Esophagus squamous epithelium (tissue), 5 donors: ENCODE measurements around the gene PI4KB. TPM values are rescaled to one million over a fixed set of nuclear protein-coding genes. Genes with fewer than 3 reads are reported as not detected.

ENCODE experiments used
- DNase-seq: peaks from one replicate; lab custom pipeline; 2025; lab: John Stamatoyannopoulos, UW
- H3K27ac ChIP-seq, 4 donors: fragments of 200-600 bp; sonication (generic); one replicate each; pipeline ENCODE4 v1.5.1; 2016 to 2019; ENCODE audit warnings: mild to moderate bottlenecking in 1 of 4
- H3K27me3 ChIP-seq, 4 donors: fragments of 200-600 bp; sonication (generic); 1 replicate in 3 of 4; 2 replicates in 1 of 4; pipeline versions ENCODE4 v1.5.1 to v1.6.0; 2017 to 2021; ENCODE audit warnings: antibody characterized with exemption in 1 of 4
- H3K36me3 ChIP-seq, 3 donors: fragments of 200-600 bp; sonication (generic); one replicate each; pipeline ENCODE4 v1.5.1; 2016 to 2019
- H3K4me1 ChIP-seq, 3 donors: fragments of 200-600 bp; sonication (generic); one replicate each; pipeline ENCODE4 v1.5.1; 2017 to 2019
- H3K4me3 ChIP-seq, 4 donors: fragments of 200-600 bp; sonication (generic); 1 replicate in 3 of 4; 2 replicates in 1 of 4; pipeline ENCODE4 v1.5.1; 2016 to 2019; ENCODE audit warnings: mild to moderate bottlenecking in 2 of 4, moderate library complexity in 1 of 4
- H3K9me3 ChIP-seq, 3 donors: fragments of 200-600 bp; sonication (generic); one replicate each; pipeline ENCODE4 v1.5.1; 2016 to 2019
- POLR2A ChIP-seq, 4 donors: fragments of 450-650 bp; IDR thresholded peaks; one replicate each; pipeline ENCODE4 v1.6.1; 2017; ENCODE audit warnings: antibody characterized with exemption in 4 of 4, mild to moderate bottlenecking in 4 of 4, moderate library complexity in 3 of 4
- WGBS, 2 donors: methylation state at CpG; one replicate each; pipeline ENCODE4 v1.1.5; 2018; 5-methylcytosine and 5-hydroxymethylcytosine counted together
- intact Hi-C: fragments of 100-400 bp; cut with DNase I; formaldehyde crosslinking; loops from one replicate; pipeline ENCODE4 v1.15.0; 2022
- total RNA-seq, 4 donors: library from RNA; depleted of rRNA; stranded (reverse); fragments of >200 nt; gene quantifications; one replicate each; pipeline ENCODE4 v1.1.0, GENCODE V29; 2016
- TF ChIP-seq, protein P1 (sequence below), 6 experiments: fragments of 450-650 bp in 4 of 6; fragments of 200-600 bp in 2 of 6; sonication (generic) in 2 of 6; IDR thresholded peaks; one replicate each; pipeline ENCODE4 v1.5.1; 2016 to 2019; ENCODE audit warnings: antibody characterized with exemption in 6 of 6, mild to moderate bottlenecking in 4 of 6, moderate library complexity in 4 of 6
- donor health status: DM: yes; HTN: yes; CAD: no.

PI4KB gene
- total RNA-seq, 4 donors from 2014 or later: 34.0 to 63.4 (median 56.0) TPM

DNA sequence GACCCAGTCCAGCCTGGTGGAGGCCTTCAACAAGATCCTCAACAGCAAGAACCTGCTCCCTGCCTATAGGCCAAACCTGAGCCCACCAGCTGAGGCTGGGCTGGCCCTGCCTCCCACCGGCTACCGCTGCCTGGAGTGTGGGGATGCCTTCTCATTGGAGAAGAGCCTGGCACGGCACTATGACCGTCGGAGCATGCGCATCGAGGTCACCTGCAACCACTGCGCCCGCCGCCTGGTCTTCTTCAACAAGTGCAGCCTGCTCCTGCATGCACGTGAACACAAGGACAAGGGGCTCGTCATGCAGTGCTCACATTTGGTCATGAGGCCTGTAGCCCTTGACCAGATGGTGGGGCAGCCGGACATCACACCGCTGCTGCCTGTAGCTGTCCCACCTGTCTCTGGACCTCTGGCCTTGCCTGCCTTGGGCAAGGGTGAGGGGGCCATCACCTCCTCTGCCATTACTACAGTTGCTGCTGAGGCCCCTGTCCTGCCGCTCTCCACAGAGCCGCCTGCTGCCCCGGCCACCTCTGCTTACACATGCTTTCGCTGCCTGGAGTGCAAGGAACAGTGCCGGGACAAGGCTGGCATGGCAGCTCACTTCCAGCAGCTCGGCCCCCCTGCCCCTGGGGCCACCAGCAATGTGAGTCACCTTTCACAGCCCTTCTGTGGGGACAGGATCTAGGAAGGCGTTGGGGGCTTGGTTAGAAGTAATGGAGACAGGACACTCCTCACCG, 39.3 kb downstream of the PI4KB start:
- no peak overlapping the region for H3K4me3 ChIP-seq
- H3K27me3 ChIP-seq: no peaks in the 10 kb centered on the region
- no peaks in the 10 kb centered on the region for H3K9me3 ChIP-seq
- TF ChIP-seq, protein P1, sequence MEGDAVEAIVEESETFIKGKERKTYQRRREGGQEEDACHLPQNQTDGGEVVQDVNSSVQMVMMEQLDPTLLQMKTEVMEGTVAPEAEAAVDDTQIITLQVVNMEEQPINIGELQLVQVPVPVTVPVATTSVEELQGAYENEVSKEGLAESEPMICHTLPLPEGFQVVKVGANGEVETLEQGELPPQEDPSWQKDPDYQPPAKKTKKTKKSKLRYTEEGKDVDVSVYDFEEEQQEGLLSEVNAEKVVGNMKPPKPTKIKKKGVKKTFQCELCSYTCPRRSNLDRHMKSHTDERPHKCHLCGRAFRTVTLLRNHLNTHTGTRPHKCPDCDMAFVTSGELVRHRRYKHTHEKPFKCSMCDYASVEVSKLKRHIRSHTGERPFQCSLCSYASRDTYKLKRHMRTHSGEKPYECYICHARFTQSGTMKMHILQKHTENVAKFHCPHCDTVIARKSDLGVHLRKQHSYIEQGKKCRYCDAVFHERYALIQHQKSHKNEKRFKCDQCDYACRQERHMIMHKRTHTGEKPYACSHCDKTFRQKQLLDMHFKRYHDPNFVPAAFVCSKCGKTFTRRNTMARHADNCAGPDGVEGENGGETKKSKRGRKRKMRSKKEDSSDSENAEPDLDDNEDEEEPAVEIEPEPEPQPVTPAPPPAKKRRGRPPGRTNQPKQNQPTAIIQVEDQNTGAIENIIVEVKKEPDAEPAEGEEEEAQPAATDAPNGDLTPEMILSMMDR (IDR thresholded peaks at IDR 0.05): no peak
- no peak for TF ChIP-seq POLR2A (IDR thresholded peaks at IDR 0.05)
- H3K4me1 ChIP-seq: peaks cover 12 to 29% (median 14%) of the 10 kb centered on the region in 3 donors
- H3K27ac ChIP-seq: no peak overlapping the region
- no peak for DNase-seq
- peaks cover 35 to 83% (median 54%) of the 10 kb centered on the region in 3 donors for H3K36me3 ChIP-seq
- 87 to 91% methylated on average over 10 to 11 of the region's 22 CpGs for WGBS, 2 donors
- intact Hi-C loops: no loop called here

DNA sequence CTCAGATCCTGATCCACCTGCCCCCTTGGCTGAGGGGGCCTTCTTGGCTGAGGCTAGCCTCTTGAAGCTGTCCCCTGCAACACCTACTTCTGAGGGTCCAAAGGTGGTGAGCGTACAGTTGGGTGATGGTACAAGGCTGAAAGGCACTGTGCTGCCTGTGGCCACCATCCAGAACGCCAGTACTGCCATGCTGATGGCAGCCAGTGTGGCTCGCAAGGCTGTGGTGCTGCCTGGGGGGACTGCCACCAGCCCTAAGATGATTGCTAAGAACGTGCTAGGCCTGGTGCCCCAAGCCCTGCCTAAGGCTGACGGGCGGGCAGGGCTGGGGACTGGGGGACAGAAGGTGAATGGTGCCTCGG, 39.9 kb downstream of the PI4KB start:
- no peak overlapping the region for H3K4me3 ChIP-seq
- H3K4me1 ChIP-seq: peaks cover 13 to 31% (median 14%) of the 10 kb centered on the region in 3 donors
- WGBS, 2 donors: 40 to 100% methylated on average over 1 of the region's 7 CpGs
- intact Hi-C loops: no loop called here
- no peak overlapping the region for H3K27ac ChIP-seq
- no peak for DNase-seq
- no peaks in the 10 kb centered on the region for H3K9me3 ChIP-seq
- no peak for TF ChIP-seq POLR2A (IDR thresholded peaks at IDR 0.05)
- TF ChIP-seq, protein P1 (IDR thresholded peaks at IDR 0.05): no peak
- H3K27me3 ChIP-seq: no peaks in the 10 kb centered on the region
- peaks cover 31 to 76% (median 48%) of the 10 kb centered on the region in 3 donors for H3K36me3 ChIP-seq

GRCh38 chr1:151286619-151287340, 40.4 kb downstream of the PI4KB start:
- Histone ChIP-seq H3K4me3 (no peak overlapping the region), H3K27ac (no peak overlapping the region), H3K4me1 (peaks cover 13 to 31% (median 14%) of the 10 kb centered on the region in 3 donors), H3K27me3 (no peaks in the 10 kb centered on the region), H3K36me3 (peaks cover 31 to 71% (median 43%) of the 10 kb centered on the region in 3 donors), H3K9me3 (no peaks in the 10 kb centered on the region)
- DNase-seq: no peak
- no peak for TF ChIP-seq POLR2A (IDR thresholded peaks at IDR 0.05)
- TF ChIP-seq, protein P1 (IDR thresholded peaks at IDR 0.05): no peak
- 75% methylated on average over 3 to 5 of the region's 10 CpGs for WGBS, 2 donors
- intact Hi-C loops: no loop called here

- Histone ChIP-seq H3K4me3 (peak overlapping the region in 1 of 4 donors; percentile 75), H3K27ac (peak overlapping the region; percentile 16 to 99 (median 96))
- WGBS, 2 donors: 56 to 58% methylated on average over 2 of the region's 2 CpGs
Measured at GRCh38 chr1:151284013-151284577, 43.1 kb downstream of the PI4KB start.

More at GRCh38 chr1:151284013-151284577, 43.1 kb downstream of the PI4KB start:
- Histone ChIP-seq H3K9me3 (no peaks in the 10 kb centered on the region), H3K27me3 (no peaks in the 10 kb centered on the region), H3K4me1 (peaks cover 17 to 29% (median 17%) of the 10 kb centered on the region in 3 donors), H3K36me3 (peaks cover 17 to 44% (median 19%) of the 10 kb centered on the region in 3 donors)
- no peak for TF ChIP-seq POLR2A (IDR thresholded peaks at IDR 0.05)
- TF ChIP-seq, protein P1 (IDR thresholded peaks at IDR 0.05): no peak
- intact Hi-C loops: no loop called here
- no peak for DNase-seq
